ENCODE data around the gene HDAC9.
"Not testable (repeated sequence)": the region's sequence is repeated elsewhere in the genome, so short reads cannot be mapped to it uniquely, and the experiment has no call there.

The HDAC9 gene

DNA sequence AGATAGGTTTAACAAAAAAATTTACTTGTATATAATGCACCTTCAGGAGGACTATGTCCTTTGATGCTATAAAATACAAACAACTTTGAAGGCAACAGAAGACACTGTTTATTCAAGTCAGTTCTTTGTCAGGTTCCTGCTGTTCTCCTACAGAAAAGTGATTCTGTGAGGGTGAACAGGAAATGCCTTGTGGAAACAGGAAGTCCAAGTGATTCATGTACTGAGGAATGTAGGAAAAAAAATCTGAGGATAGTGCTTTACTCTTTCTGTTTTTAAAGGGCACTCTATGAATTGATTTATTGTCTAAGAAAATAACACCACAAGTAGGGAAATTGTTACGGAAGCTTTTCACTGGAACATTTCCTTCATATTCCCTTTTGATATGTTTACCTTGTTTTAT lies 171.9 kb downstream of the HDAC9 start:
- DNase-seq = no peak

DNA sequence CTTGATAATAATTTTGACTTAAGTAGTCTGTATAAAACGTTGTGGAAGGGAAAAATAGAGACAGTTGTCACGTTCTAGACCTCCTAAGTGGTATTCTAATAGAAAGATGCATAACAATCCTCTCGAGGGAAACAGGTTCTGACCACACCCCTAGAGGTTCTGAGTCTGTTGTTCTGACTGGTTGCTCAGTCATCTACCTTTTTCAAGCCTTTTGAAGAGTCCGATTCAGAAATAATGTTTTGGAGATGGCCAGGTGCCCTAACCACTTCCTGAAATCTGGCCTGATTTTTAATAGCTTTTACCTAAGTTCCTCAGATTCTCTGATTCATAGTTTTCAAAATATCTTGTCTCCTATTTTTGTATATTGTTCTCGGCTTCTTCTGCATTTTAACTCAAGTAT lies 175.6 kb downstream of the HDAC9 start:
- DNase-seq = no peak

DNA sequence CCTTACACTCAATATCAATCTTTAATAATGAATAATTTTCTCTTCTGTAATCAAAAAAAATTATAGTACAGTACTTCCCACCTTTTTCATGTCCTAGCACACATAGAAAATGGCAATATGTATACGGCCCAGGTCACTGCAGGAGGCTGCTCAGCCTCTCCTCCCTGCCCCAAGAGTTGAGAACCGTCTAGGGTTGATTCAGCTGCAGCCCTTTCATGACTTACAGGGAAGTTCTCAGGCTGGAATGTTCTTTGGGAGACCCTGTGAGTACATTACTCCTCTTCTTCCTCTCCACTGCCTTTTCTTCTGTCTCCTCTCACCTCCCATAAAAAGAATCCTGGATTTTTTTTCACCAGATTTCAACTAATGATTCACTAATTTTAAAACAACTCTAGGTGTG lies 180.0 kb downstream of the HDAC9 start:
- DNase-seq = no peak

DNA sequence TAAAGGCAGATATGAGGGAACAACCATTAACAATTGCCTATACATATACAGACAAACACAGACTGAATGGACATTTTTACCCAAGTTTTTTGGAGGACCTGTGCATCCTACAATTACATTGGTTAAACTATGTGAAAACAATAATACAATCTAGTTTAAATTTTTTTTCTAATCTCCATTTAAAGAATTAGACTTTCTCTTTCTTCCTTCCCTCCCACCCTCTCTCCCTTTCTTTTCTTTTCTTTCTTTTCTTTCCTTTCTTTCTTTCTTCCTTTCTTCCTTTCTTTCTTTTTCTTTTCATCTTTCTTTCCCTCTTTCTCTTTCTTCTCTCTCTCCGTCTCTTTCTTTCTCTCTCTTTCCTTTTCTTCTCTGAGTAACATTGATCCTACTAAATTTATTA lies 183.7 kb downstream of the HDAC9 start:
- no peak for DNase-seq

DNA sequence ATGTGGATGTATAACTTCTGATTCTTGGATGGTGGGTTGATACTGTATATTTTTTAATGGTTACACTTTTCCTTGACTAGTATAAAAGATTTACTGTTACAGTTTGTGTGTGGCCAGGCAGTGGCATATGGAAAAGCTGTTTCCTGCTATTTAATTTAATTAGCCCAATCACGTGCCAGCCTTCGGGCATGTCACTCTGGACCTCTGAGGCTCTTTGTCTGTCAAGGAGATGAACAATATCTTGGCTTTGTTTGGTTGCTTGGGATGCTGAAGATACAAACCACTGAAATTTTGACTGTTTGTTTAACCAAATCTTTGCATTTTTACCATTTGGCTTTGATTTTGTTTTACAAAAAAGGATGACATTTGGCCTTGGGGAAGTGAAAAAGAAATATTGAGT lies 185.0 kb downstream of the HDAC9 start:
- DNase-seq = no peak

DNA sequence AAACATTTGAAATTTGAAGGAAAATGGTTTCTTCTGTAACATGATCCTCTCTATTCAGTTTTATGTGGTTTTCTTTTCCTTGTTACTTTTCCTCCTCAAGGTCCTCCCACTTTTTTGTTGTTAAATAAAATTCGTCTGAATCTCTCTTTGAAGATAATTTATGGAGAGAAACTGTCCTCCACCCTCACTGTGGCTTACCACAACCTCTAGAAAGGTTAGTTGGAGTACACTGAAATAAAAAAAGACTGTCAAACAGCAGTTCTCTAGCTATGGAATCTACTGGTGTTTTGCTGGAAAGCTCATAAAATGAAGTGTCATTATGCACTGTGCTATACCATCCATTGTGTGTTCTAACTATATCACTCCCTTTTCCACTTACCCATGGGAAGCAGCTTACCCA lies 189.4 kb downstream of the HDAC9 start:
- DNase-seq = peak; percentile 49

DNA sequence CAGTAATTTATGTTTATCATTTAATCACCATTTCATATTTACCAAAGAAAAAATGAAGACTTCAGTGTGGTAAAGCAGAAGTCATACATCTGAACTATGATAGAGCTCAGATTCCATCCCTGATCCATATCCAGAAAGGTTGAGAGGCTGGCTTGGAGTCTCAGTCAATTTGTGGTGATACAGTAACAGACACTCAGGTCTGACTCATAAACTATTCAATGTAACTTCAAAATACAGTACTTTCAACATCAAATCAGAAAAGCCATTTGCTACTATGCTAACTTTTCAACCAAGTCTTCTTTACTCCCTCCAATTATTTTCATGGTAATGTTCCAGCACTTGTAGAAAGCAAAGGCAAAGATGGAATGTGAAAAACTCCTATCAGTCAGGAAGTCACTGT lies 190.4 kb downstream of the HDAC9 start:
- DNase-seq = no peak

DNA sequence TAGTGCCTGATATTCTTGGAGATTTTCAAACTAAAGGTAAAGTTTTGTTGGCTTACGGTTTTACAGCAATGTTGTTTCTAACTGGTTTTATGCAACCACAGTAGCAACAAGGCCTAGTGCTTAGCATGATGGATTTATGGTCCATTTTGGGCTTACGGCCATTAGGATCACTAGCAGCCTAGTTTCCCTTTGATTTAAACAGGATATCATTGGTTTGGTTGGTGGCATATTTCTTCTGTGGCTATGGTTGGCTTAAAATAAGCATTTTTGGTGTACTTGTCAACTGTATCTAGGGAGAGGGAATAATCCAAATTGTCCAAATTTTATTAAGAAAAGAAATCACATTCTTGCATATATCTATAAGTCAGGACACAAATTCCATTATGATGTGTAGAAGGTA lies 194.0 kb downstream of the HDAC9 start:
- DNase-seq = no peak

DNA sequence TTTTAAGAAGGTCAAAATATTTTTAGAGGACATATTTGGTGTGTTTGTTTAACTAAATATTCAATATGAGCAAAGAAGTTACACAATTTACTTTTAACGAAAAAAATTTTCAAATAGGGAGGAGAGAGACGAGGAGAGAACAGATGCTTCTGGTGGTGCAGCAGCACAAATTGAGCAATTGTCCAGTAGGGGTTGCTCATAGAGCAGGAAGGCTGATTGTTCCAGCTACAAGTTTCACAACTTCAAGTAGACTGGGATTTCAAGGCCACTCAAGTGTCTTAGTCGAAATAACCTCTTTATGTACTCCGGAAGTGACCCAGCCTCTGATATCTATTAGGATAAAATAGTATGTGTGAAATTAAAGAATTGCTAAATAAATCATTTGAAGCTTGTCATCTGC lies 197.9 kb downstream of the HDAC9 start:
- DNase-seq = peak; percentile 66

DNA sequence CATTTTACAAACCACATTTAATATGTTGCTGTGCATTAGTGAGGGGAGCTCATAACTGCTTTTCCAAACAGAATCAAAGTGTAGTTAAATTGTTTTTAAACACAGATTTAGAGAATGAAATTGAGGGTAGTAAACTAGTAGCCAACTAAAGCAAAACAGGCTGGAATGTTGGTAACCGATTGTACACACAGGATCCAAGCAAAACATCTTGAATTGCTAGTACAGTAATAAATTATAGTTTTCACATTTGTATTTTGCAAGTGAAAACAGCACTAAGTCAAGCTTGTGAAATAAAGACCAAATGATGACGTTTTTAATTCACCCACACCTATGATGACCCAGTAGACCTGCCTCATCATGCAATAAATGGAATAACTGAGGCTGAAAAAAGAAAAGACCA lies 198.3 kb downstream of the HDAC9 start:
- no peak for DNase-seq

DNA sequence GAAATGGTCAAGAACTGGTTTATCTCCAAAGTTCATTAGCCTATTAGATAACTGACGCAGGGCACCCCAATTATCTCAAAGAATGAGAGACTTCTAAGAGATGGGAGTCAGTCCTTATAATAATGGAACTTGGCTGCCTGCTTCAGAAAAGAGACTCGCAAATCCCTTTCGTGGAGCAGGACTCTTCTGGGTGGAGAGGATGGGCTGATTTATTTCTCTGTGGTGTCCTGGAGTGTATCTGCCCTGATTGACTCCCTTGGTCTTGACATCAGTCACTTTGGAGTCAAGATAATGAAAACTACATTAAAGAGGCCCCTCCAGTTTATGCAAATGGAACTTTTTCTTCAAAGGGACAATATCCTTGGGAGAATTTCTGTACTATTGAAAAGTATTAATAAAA lies 198.9 kb downstream of the HDAC9 start:
- DNase-seq = no peak

DNA sequence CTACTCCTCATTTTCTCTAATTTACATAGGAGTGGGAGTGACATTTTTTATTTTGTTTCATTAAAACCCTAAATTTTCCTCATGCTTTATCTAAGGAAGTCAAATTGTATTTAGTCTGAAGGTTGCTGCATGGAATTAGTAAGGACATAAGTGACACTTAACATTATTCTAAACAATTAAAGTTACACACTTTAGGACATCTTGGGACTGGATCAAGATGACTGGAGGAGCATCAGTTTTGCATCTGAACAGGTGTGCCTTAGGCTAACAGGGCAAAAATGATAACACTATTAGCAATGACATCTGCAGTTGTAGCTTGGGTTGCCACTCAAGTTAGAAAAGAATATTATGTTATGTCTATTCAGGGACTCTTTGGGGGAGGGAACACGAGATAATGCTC lies 199.4 kb downstream of the HDAC9 start:
- DNase-seq = no peak

DNA sequence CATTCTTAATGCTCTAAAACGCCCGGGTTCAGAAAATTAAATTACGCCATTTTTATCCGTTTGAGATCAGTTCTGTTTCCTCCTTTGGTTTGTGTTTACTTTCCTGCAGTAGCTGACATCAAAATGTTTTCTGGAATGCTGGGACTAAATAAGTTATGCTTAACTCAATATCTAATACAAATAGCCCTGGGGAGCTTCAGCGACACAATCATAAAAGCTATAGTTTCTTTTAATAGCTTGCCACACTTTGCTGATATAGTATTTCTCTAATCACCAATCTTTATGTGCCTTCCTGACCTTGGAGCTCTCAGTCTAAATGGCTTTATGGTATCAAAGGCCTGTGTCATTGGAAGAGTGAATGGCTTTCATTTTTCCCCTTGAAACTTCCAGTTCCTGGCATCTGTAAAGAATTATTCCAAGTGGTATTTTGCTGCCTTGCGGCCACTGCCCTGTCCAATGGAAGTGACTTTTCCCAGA lies 202.7 kb downstream of the HDAC9 start:
- DNase-seq = no peak

DNA sequence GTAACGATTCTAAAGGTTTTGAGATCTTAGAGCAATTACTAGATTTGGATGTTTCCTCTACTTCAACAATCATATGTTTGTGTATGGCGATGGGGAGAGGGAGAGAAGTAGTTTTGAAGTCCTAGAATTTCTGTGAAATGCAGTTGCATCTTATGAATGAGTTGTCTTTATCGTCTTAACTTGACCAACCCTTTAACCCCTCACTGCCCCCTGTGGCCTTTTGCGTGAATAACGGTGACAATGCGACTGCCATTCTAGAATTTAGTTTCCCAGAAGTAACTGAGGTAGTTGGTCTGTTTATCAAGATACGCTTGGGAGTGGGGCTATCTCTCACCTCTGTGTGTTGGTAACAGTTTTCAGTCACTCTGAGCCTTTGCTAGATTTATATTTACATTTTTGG lies 204.6 kb downstream of the HDAC9 start:
- DNase-seq = peak; percentile 84

DNA sequence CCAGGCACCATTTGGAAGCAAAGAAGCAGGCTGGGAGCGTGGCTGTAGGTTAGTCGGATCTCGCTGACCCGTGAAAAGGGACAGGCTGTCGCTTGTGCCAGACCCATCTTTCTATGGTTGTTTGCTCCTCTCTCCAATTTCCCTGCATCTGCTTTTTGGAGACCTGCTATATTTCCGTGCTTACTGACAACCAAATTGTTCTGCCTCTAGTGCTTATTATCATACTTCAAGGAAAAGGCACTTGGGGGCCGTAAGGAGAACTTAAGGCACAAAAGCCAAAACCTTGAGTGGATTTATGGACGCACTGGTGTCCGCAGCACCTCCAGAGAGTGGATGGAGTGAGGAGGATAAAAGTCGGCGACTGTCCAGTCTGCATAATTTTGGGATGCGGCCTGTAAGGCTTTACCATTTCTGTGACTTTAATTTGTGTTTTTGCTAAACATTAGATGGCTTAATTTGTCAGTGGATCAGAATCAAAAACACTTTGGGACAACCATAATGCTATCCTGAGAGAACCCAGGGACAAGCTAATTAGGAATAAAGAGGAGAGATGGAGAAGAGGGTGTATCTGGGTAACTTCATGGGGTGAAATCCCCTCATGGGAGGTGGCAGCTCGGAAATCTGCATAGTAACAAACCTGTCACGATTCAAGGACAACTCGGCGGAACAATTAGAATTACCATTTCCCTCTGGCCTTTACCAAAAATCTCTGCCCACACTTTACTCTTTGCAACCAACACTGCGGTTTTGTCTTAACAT lies 206.7 kb downstream of the HDAC9 start:
- no peak for DNase-seq

DNA sequence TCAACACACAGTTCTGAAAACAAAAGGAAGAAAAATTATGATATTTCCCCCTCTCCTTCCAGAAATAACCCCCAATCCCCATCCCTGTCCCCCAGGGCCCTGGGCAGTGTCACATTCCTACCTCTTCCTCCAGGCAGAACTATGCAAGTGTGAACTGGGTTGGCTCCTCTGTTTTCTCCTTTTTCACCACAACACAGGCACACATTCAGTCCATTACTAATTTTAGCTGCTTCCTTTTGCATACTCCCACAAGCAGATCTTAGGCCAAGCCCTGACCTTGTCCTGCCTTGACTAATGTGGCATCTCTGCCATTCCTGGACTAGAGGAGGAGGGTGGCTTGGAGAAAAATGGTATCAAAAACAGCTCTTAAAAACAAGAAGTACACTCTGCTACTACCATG lies 208.1 kb downstream of the HDAC9 start:
- no peak for DNase-seq

DNA sequence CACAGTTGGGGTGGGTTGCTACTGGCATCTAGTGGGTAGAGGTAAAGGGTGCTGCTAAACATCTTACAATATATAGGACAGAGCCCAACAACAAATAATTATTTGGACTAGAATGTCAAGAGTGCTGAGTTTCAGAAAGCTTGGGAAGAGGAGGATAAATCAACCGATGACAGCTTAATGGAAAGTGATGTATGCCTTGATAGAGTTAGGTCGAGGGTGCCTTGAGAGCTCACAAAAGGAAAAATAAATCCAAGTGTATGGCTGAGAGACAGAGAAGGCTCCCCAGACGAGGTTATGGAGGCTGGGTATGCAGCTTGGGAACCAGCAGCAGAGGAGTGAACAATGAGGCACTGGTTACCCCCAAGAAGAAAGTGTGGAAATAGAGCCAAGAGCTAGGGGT lies 211.1 kb downstream of the HDAC9 start:
- DNase-seq = no peak

DNA sequence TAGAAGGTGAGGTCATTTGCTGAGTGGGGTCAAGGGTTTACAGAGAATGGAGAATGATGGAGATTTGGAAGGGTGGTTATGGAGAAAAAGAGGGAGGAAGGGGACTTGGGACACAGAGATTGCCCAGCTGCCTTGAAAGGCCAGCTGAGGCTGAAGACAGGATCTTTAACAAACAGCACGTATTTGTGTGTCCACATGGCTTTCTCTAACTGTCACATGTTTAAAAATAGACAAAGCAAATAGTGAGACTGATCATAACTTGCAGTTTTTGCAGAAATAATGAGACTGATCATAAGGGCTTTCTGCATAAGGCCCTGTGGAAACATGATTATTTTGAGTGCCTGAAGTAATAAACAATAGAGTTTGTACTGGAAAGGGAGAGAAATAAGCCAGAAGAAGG lies 212.7 kb downstream of the HDAC9 start:
- no peak for DNase-seq

DNA sequence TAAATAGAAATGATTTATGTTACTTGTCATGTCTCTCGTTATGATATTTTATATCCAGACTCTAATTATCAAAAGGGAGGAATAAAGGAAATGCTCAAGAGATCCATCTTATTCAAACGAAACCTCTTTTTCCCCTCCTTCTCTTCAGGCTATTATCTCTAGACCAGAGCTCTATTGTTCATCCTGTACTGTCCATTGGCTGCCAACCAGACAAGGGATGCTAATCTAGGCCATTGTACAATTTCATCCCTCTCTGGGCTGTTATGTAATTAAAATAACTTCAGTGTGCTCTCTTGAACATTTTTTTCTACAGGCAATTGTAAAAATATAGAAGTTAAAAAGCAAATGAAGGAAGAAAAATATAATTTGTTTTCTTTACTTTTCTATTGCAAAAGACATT lies 220.4 kb downstream of the HDAC9 start:
- no peak for DNase-seq

DNA sequence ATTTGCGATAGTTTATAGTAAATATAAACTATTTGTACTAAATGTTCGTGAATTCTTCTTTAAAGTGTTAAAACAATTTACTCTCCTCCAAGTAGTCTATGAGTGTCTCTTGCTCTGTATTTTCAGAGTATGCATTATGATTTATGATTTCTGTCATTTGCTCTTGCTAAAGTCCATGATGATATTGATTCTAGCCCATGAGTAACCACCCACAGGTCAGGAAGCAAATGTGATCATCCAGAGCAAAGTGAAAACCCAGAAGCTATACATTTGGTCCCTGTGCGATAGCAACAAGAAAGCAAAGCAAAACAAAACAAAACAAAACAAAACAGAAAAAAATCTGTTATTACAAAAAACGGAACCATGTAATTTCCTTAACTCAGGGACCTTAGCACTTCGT lies 225.9 kb downstream of the HDAC9 start:
- DNase-seq = no peak

DNA sequence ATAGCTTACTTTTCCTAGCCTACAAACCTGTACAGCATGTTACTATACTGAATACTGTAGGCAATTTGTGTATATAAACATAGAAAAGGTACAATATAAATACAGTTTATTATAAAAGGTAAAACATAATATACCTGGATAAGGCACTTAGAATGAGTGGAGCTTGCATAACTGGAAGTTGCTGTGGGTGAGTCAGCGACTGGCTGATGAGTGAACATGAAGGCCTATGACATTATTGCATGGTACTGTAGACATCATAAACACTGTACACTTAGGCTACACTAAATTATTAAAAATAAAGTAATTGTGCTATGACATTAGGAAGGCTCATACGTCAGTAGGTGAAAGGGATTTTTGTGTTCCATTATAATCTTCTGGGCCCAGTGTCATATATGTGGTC lies 228.8 kb downstream of the HDAC9 start:
- DNase-seq = no peak

DNA sequence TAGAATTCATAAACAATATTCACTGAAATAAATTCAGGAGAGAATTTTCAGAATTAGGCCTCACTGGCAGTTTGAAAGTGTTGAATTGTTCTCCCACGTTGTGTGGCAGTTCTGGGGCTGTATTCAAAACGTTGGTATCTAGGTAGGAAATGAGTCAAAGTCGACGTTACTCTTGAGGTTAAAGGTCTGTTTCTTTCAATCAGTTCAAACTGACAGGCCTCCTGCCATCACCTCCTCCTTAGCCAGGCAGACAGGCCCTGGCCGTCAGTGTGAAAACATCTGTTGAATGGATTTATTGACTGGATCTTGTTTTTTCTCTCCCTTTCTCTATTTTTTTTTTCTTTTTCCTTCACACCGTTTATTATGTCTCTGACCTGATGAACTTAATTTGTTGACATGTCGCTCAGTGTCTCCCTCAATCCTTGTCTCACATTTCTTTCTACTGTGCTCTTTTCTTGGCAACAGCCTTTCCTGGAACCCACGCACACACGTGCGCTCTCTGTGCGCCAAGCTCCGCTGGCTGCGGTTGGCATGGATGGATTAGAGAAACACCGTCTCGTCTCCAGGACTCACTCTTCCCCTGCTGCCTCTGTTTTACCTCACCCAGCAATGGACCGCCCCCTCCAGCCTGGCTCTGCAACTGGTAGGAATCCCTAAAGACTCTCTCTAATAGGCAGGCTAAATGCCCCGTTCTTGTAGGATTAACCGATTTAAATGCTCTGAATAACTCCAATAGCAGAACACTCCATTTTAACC lies 231.7 kb downstream of the HDAC9 start:
- no peak for DNase-seq

DNA sequence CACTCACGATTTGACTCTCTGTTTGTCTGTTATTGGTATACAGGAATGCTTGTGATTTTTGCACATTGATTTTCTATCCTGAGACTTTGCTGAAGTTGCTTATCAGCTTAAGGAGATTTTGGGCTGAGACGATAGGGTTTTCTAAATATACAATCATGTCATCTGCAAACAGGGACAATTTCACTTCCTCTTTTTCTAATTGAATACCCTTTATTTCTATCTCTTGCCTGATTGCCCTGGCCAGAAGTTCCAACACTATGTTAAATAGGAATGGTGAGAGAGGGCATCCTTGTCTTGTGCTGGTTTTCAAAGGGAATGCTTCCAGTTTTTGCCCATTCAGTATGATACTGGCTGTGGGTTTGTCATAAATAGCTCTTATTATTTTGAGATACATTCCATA lies 240.5 kb downstream of the HDAC9 start:
- DNase-seq = not testable (repeated sequence)

DNA sequence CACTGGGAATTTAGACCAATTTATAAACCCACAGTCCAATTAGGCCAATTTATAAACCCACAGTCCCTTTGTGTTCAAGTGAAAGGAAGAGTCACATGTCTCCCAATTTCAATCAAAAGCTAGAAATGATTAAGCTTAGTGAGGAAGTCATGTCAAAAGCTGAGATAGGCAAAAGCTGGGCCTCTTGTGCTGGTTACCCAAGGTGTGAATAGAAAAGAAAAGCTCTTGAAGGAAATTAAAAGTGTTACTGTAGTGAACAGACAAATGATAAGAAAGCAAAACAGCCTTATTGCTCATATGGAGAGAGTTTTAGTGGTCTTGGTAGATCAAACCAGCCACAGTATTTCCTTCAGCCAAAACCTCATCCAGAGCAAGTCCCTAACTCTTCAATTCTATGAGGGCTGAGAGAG lies 245.0 kb downstream of the HDAC9 start:
- no peak for DNase-seq
